Measurements from ENCODE around the gene CEP97. TPM values are rescaled to one million over a fixed set of nuclear protein-coding genes. Genes with fewer than 3 reads are reported as not detected.

Gene CEP97
- total RNA-seq, 1 donor from 2014 or later, result 7.9 TPM

DNA sequence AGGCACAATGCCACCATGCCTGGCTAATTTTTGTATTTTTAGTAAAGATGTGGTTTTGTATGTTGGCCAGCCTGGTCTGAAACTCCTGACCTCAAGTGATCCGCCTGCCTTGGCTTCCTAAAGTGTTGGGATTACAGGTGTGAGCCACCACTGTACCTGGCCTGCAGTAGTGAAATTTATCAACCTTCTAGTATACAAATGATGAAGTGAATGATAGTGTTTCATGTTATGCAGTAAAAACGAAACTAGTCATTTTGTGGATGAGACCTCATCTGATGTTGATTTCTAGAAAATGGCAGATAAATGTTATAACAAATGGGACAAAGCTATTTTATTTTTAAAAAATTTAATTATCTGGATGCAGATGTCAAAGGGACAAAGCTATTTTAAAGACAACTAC is 87.5 kb downstream of the CEP97 start:
- intact Hi-C loops (cut with micrococcal nuclease), result loop anchor here (5.0 kb wide), 1 partner anchor 125 kb away; no protein-coding TSS in a partner anchor
- H3K4me1 Mint-ChIP-seq, result peaks cover 60% of the 10 kb centered on the region
- TF ChIP-seq, protein P1, sequence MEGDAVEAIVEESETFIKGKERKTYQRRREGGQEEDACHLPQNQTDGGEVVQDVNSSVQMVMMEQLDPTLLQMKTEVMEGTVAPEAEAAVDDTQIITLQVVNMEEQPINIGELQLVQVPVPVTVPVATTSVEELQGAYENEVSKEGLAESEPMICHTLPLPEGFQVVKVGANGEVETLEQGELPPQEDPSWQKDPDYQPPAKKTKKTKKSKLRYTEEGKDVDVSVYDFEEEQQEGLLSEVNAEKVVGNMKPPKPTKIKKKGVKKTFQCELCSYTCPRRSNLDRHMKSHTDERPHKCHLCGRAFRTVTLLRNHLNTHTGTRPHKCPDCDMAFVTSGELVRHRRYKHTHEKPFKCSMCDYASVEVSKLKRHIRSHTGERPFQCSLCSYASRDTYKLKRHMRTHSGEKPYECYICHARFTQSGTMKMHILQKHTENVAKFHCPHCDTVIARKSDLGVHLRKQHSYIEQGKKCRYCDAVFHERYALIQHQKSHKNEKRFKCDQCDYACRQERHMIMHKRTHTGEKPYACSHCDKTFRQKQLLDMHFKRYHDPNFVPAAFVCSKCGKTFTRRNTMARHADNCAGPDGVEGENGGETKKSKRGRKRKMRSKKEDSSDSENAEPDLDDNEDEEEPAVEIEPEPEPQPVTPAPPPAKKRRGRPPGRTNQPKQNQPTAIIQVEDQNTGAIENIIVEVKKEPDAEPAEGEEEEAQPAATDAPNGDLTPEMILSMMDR (IDR thresholded peaks at IDR 0.05), result no peak
- ATAC-seq (ENCODE audit: low read depth) (no peak), DNase-seq (no peak)
- ChIA-PET POLR2A (interaction anchor here (0.6 to 2.2 kb wide), 8 partner anchors 33 to 413 kb away, joined by 3 to 20 read pairs (median 10); partner anchors contain the start of gene NFKBIZ), CTCF (interaction anchor here (0.9 to 17.3 kb wide), 9 partner anchors 9 to 725 kb away, joined by 3 to 847 read pairs (median 4); no protein-coding TSS in a partner anchor)
- H3K9me3 Mint-ChIP-seq, result no peaks in the 10 kb centered on the region
- no peak overlapping the region for H3K27ac Mint-ChIP-seq
- H3K36me3 Mint-ChIP-seq (ENCODE audit: low read depth), result peaks cover 3% of the 10 kb centered on the region
- H3K27me3 Mint-ChIP-seq, result no peaks in the 10 kb centered on the region
- H3K4me3 Mint-ChIP-seq, result no peak overlapping the region

- H3K4me1 Mint-ChIP-seq, result peaks cover 70% of the 10 kb centered on the region
- no peak overlapping the region for H3K4me3 Mint-ChIP-seq
- ATAC-seq (ENCODE audit: low read depth) (no peak), DNase-seq (no peak)
- no peaks in the 10 kb centered on the region for H3K27me3 Mint-ChIP-seq
- H3K27ac Mint-ChIP-seq, result no peak overlapping the region
- CTCF ChIA-PET, result interaction anchor here (0.7 to 17.3 kb wide), 12 partner anchors 8 to 728 kb away, joined by 3 to 847 read pairs (median 6); no protein-coding TSS in a partner anchor
- POLR2A ChIA-PET, result interaction anchor here (0.7 to 2.2 kb wide), 6 partner anchors 32 to 412 kb away, joined by 3 to 20 read pairs (median 6); partner anchors contain the start of genes NFKBIZ and NXPE3
- H3K9me3 Mint-ChIP-seq, result no peaks in the 10 kb centered on the region
- TF ChIP-seq, protein P1 (IDR thresholded peaks at IDR 0.05), result no peak
- intact Hi-C loops (cut with micrococcal nuclease), result loop anchor here (1.0 to 5.0 kb wide), 3 partner anchors 37 to 412 kb away; no protein-coding TSS in a partner anchor
- peaks cover 2% of the 10 kb centered on the region for H3K36me3 Mint-ChIP-seq (ENCODE audit: low read depth)
These were observed 88.5 kb downstream of the CEP97 start for GRCh38 chr3:101812895-101813294.

- H3K27me3 Mint-ChIP-seq, result no peaks in the 10 kb centered on the region
- peaks cover 2% of the 10 kb centered on the region for H3K36me3 Mint-ChIP-seq (ENCODE audit: low read depth)
- CTCF ChIA-PET, result interaction anchor here (0.7 to 17.3 kb wide), 31 partner anchors 9 to 723 kb away, joined by 3 to 847 read pairs (median 5); partner anchors contain the start of gene NFKBIZ
- intact Hi-C loops (cut with micrococcal nuclease), result loop anchor here (1.0 to 5.0 kb wide), 3 partner anchors 36 to 411 kb away; no protein-coding TSS in a partner anchor
- H3K4me3 Mint-ChIP-seq, result no peak overlapping the region
- POLR2A ChIA-PET, result interaction anchor here (0.6 to 1.9 kb wide), 14 partner anchors 13 to 415 kb away, joined by 3 to 37 read pairs (median 4); partner anchors contain the start of gene NFKBIZ
- no peaks in the 10 kb centered on the region for H3K9me3 Mint-ChIP-seq
- peak; percentile 24 for ATAC-seq (ENCODE audit: low read depth)
- peaks cover 76% of the 10 kb centered on the region for H3K4me1 Mint-ChIP-seq
- H3K27ac Mint-ChIP-seq, result peak overlapping the region; percentile 80
- DNase-seq, result no peak
- TF ChIP-seq, protein P1 (IDR thresholded peaks at IDR 0.05), result peak; percentile 37
These were observed 89.5 kb downstream of the CEP97 start for GRCh38 chr3:101813817-101814440.

DNA sequence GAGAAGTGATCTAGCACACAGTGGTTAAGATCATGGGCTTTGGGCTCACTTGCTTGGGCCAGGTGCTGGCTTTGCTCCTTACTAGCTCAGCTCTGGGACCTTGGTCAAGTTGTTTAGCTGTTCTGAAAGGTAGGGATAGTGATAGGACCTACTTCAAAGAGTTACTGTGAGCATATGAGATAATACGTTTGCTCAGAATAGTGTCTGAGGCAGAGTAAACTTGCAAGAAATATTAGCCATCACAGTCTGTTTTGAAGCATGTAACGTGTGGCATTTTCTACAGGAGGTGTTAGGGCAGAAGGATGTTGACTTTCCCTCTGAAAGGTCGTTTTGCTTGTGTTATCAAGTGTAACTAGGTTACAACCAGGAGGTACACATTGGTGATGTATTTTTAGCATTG is 90.4 kb downstream of the CEP97 start:
- Mint-ChIP-seq H3K36me3 (ENCODE audit: low read depth) (peaks cover 4% of the 10 kb centered on the region), H3K4me3 (peak overlapping the region; percentile 24), H3K4me1 (peaks cover 75% of the 10 kb centered on the region), H3K27ac (peak overlapping the region; percentile 80), H3K9me3 (no peaks in the 10 kb centered on the region), H3K27me3 (no peaks in the 10 kb centered on the region)
- no peak for ATAC-seq (ENCODE audit: low read depth)
- TF ChIP-seq, protein P1 (IDR thresholded peaks at IDR 0.05), result no peak
- ChIA-PET POLR2A (interaction anchor here (0.6 to 1.9 kb wide), 9 partner anchors 12 to 409 kb away, joined by 3 to 37 read pairs (median 7); partner anchors contain the start of gene NFKBIZ), CTCF (interaction anchor here (0.7 to 17.3 kb wide), 20 partner anchors 8 to 722 kb away, joined by 3 to 847 read pairs (median 6); partner anchors contain the start of gene NFKBIZ)
- intact Hi-C loops (cut with micrococcal nuclease), result loop anchor here (5.0 kb wide), 1 partner anchor 122 kb away; no protein-coding TSS in a partner anchor
- no peak for DNase-seq
